ENCODE measurements around the gene LCMT1. TPM values are rescaled to one million over a fixed set of nuclear protein-coding genes. Genes with fewer than 3 reads are reported as not detected.

Gene LCMT1
- total and polyA plus RNA-seq, 2 of the 13 experiments (the other 11 are each of a cell fraction or from before 2014, with no cell fraction given), result 41.2 to 48.7 TPM

DNA sequence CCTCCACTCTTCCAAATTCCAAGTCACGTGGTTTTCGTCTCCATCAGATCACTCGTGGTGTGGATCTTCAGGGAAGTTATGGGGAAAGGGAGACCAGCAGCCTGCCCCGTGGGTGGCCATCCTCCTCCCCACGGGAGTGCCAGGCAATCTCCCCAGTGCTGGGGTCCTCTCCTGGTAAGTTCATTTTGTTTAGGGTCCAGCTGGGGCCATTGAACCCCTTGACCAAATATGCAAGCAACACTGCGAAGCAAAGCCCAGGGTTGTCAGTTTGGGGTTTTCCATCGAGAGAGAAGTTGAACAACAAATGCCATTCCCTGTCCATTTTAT, 4.1 kb upstream of the LCMT1 start (continued):
- TF ChIP-seq MAFG (CRISPR knock-in tag; IDR thresholded peaks at IDR 0.05), result no peak
- TF ChIP-seq, protein P1, sequence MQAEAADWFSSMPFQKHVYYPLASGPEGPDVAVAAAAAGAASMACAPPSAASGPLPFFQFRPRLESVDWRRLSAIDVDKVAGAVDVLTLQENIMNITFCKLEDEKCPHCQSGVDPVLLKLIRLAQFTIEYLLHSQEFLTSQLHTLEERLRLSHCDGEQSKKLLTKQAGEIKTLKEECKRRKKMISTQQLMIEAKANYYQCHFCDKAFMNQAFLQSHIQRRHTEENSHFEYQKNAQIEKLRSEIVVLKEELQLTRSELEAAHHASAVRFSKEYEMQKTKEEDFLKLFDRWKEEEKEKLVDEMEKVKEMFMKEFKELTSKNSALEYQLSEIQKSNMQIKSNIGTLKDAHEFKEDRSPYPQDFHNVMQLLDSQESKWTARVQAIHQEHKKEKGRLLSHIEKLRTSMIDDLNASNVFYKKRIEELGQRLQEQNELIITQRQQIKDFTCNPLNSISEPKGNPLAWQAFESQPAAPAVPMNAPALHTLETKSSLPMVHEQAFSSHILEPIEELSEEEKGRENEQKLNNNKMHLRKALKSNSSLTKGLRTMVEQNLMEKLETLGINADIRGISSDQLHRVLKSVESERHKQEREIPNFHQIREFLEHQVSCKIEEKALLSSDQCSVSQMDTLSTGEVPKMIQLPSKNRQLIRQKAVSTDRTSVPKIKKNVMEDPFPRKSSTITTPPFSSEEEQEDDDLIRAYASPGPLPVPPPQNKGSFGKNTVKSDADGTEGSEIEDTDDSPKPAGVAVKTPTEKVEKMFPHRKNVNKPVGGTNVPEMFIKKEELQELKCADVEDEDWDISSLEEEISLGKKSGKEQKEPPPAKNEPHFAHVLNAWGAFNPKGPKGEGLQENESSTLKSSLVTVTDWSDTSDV (CRISPR knock-in tag; IDR thresholded peaks at IDR 0.05), result 0 out of 2 replicates have a peak, but pooled peaks have one; percentile 38
- TF ChIP-seq, protein P2, sequence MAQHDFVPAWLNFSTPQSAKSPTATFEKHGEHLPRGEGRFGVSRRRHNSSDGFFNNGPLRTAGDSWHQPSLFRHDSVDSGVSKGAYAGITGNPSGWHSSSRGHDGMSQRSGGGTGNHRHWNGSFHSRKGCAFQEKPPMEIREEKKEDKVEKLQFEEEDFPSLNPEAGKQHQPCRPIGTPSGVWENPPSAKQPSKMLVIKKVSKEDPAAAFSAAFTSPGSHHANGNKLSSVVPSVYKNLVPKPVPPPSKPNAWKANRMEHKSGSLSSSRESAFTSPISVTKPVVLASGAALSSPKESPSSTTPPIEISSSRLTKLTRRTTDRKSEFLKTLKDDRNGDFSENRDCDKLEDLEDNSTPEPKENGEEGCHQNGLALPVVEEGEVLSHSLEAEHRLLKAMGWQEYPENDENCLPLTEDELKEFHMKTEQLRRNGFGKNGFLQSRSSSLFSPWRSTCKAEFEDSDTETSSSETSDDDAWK (CRISPR knock-in tag; IDR thresholded peaks at IDR 0.05), result no peak
- no peak for TF ChIP-seq ZNF253 (CRISPR knock-in tag; IDR thresholded peaks at IDR 0.05; ENCODE audit: borderline replicate concordance)
- TF ChIP-seq NCOA1 (CRISPR knock-in tag; IDR thresholded peaks at IDR 0.05), result 0 out of 2 replicates have a peak, but pooled peaks have one; percentile 17
- TF ChIP-seq TFDP2 (CRISPR knock-in tag; IDR thresholded peaks at IDR 0.05), result no peak
- no peak for TF ChIP-seq STAT5B (CRISPR knock-in tag; IDR thresholded peaks at IDR 0.05)
- no peak for TF ChIP-seq EEA1 (CRISPR knock-in tag; IDR thresholded peaks at IDR 0.05; ENCODE audit: borderline replicate concordance)
- no peak for TF ChIP-seq NFYC (CRISPR knock-in tag; IDR thresholded peaks at IDR 0.05)
- 0 out of 2 replicates have a peak, but pooled peaks have one; percentile 3 for TF ChIP-seq NCOR1 (IDR thresholded peaks at IDR 0.05; ENCODE audit: borderline replicate concordance, low read length)
- TF ChIP-seq ZNF784 (CRISPR knock-in tag; IDR thresholded peaks at IDR 0.05; ENCODE audit: borderline replicate concordance), result 0 out of 2 replicates have a peak, but pooled peaks have one; percentile 2
- TF ChIP-seq ZBTB7B (CRISPR knock-in tag; IDR thresholded peaks at IDR 0.05), result no peak
- TF ChIP-seq USF2 (IDR thresholded peaks at IDR 0.05; ENCODE audit: low read depth, low read length), result no peak
- peak; percentile 28; the same call in 1 of the 2 replicates for TF ChIP-seq USF2 (CRISPR knock-in tag; IDR thresholded peaks at IDR 0.05; ENCODE audit: borderline replicate concordance)
- TF ChIP-seq ZNF883 (CRISPR knock-in tag; IDR thresholded peaks at IDR 0.05; ENCODE audit: not compliant biosample characterization), result no peak
- peak; percentile 64; the same call in 1 of the 2 replicates for TF ChIP-seq ZNF512B (CRISPR knock-in tag; IDR thresholded peaks at IDR 0.05; ENCODE audit: borderline replicate concordance)
